ENCODE results near the gene BTF3L4. TPM values are rescaled to one million over a fixed set of nuclear protein-coding genes. Genes with fewer than 3 reads are reported as not detected.

The BTF3L4 gene
- total RNA-seq, 4 donors from 2014 or later = 33.8 to 46.5 (median 37.0) TPM

GRCh38 chr1:52139817-52140540, 83.9 kb downstream of the BTF3L4 start:
- Histone ChIP-seq H3K4me3 (no peak overlapping the region), H3K27me3 (no peaks in the 10 kb centered on the region), H3K27ac (peak overlapping the region; percentile 75 to 99 (median 94)), H3K4me1 (peaks cover 11 to 55% (median 15%) of the 10 kb centered on the region in 3 donors), H3K9me3 (no peaks in the 10 kb centered on the region), H3K36me3 (no peaks in the 10 kb centered on the region)
- intact Hi-C loops (cut with DNase I) = no loop called here
- no peak for DNase-seq
- TF ChIP-seq POLR2A (IDR thresholded peaks at IDR 0.05) (no peak), CTCF (IDR thresholded peaks at IDR 0.05) (no peak)
- WGBS, 2 donors = 22 to 27% methylated on average over 5 of the region's 5 CpGs

Other genes with a start within 250 kb of the BTF3L4 start
- gene NRDC, start 177.6 kb upstream of the BTF3L4 start, total RNA-seq = 10 to 100 TPM; 35.1 to 83.7 (median 64.1) TPM
- gene RAB3B, start 65.6 kb upstream of the BTF3L4 start, total RNA-seq = under 1 TPM in 3 of 4 donors, not detected in 1; under 0.01 TPM
- 1 to 10 TPM; 4.8 to 8.6 (median 7.7) TPM for gene KTI12, start 22.5 kb upstream of the BTF3L4 start, total RNA-seq
- 10 to 100 TPM; 16.6 to 29.8 (median 23.2) TPM for gene TXNDC12, start 1.1 kb upstream of the BTF3L4 start, total RNA-seq
- 10 to 100 TPM; 12.7 to 31.1 (median 16.2) TPM for gene ZFYVE9, start 85.8 kb downstream of the BTF3L4 start, total RNA-seq

Data from esophagus squamous epithelium (tissue), 5 donors.